ENCODE data around the gene TET2. TPM values are rescaled to one million over a fixed set of nuclear protein-coding genes. Genes with fewer than 3 reads are reported as not detected.
"Not testable (repeated sequence)": the region's sequence is repeated elsewhere in the genome, so short reads cannot be mapped to it uniquely, and the experiment has no call there.

TET2 gene
- total RNA-seq, 3 donors from 2014 or later: 29.0 to 36.3 (median 31.0) TPM

DNA sequence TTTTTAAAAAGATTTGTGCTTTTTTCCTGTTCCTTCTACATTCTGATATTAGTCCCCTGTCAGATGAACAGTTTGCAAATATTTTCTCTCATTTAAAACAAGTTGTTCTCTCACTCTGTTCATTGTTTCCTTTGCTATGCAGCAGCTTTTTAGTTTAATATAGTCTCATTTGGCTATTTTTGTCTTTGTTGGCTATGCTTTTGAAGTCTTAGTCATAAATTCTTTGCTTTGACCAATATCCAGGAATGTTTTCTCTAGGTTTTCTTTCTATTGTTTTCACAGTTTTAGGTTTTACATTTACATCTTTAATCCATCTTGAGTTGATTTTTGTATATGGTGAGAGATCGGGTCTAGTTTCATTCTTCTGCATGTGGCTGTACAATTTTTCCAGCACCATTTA, 136.8 kb downstream of the TET2 start:
- Histone ChIP-seq H3K4me1 (ENCODE audit: low read depth) (no peaks in the 10 kb centered on the region), H3K36me3 (ENCODE audit: low read depth) (no peaks in the 10 kb centered on the region), H3K4me3 (no peak overlapping the region), H3K9me3 (peaks cover 6% of the 10 kb centered on the region)
- DNase-seq: no peak
- ATAC-seq: no peak
- intact Hi-C loops (cut with DNase I, micrococcal nuclease): no loop called here
- TF ChIP-seq, protein P1, sequence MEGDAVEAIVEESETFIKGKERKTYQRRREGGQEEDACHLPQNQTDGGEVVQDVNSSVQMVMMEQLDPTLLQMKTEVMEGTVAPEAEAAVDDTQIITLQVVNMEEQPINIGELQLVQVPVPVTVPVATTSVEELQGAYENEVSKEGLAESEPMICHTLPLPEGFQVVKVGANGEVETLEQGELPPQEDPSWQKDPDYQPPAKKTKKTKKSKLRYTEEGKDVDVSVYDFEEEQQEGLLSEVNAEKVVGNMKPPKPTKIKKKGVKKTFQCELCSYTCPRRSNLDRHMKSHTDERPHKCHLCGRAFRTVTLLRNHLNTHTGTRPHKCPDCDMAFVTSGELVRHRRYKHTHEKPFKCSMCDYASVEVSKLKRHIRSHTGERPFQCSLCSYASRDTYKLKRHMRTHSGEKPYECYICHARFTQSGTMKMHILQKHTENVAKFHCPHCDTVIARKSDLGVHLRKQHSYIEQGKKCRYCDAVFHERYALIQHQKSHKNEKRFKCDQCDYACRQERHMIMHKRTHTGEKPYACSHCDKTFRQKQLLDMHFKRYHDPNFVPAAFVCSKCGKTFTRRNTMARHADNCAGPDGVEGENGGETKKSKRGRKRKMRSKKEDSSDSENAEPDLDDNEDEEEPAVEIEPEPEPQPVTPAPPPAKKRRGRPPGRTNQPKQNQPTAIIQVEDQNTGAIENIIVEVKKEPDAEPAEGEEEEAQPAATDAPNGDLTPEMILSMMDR (IDR thresholded peaks at IDR 0.05): no peak

- Histone ChIP-seq H3K4me3 (no peak overlapping the region), H3K4me1 (ENCODE audit: low read depth) (no peaks in the 10 kb centered on the region), H3K9me3 (peaks cover 6% of the 10 kb centered on the region), H3K36me3 (ENCODE audit: low read depth) (no peaks in the 10 kb centered on the region)
- DNase-seq (no peak), ATAC-seq (no peak)
- intact Hi-C loops (cut with DNase I, micrococcal nuclease): no loop called here
- TF ChIP-seq, protein P1 (IDR thresholded peaks at IDR 0.05): no peak
These were observed 141.4 kb downstream of the TET2 start for GRCh38 chr4:105288121-105288520.

DNA sequence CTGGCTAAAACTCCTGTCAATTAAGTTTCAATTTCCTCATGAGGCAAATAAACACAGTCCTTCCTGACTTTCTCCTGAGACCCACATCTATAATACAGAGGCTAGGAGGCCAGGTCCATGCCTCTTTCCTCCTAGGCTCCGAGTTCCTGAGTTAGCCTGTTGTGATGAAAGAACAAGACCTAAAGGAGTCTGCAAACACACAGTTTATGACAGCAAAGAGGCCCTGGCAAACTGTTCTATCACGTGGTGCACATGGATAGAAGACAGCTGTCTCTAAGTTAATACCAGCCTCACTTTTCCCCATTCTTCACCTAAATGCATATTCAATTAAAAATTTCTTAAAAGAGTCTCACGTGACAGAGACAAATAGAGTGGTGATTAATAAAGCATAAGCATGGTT, 145.2 kb downstream of the TET2 start:
- DNase-seq (peak in 1 of 3 donors; percentile 41), ATAC-seq (peak; percentile 68)
- peaks cover 6% of the 10 kb centered on the region for H3K9me3 ChIP-seq
- intact Hi-C loops (cut with DNase I, micrococcal nuclease): no loop called here
- H3K4me1 ChIP-seq (ENCODE audit: low read depth): no peaks in the 10 kb centered on the region
- H3K4me3 ChIP-seq: no peak overlapping the region
- TF ChIP-seq, protein P1 (IDR thresholded peaks at IDR 0.05): no peak
- H3K36me3 ChIP-seq (ENCODE audit: low read depth): no peaks in the 10 kb centered on the region

DNA sequence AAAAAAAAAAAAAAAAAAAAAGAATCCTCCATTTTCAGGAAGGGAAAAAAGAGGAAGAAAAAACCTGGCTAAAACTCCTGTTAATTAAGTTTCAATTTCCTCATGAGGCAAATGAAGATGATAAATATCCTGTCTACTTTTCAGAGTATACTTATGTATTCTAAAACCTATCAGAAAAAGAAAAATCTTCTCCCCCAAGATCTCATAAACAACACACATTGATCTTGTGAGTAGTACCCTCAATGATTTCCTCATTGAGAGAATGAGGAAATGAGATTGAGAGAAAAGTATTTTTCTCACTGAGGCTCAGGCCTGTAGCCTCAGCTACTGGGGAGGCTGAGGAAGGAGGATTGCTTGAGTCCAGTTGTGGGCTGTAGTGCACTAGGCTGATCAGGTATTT, 146.7 kb downstream of the TET2 start:
- intact Hi-C loops (cut with DNase I, micrococcal nuclease): no loop called here
- no peak for ATAC-seq
- Histone ChIP-seq H3K36me3 (ENCODE audit: low read depth) (no peaks in the 10 kb centered on the region), H3K4me1 (ENCODE audit: low read depth) (no peaks in the 10 kb centered on the region), H3K9me3 (peaks cover 2% of the 10 kb centered on the region), H3K4me3 (no peak overlapping the region)
- DNase-seq: no peak
- TF ChIP-seq, protein P1 (IDR thresholded peaks at IDR 0.05): no peak

DNA sequence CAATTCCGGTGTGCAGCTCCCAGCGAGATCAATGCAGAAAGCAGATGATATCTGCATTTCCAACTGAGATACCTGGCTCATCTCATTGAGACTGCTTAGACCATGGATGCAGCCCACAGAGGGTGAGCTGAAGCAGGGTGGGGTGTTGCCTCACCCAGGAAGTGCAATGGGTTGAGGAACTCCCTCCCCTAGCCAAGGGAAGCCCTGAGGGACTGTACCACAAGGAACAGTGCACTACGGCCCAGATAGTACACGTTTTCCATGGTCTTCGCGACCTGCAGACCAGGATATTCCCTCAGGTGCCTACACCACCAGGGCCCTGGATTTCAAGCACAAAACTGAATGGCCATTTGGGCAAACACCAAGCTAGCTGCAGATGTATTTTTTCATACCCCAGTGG, 150.0 kb downstream of the TET2 start:
- ATAC-seq: no peak
- Histone ChIP-seq H3K9me3 (no peaks in the 10 kb centered on the region), H3K36me3 (ENCODE audit: low read depth) (no peaks in the 10 kb centered on the region), H3K4me3 (no peak overlapping the region), H3K4me1 (ENCODE audit: low read depth) (no peaks in the 10 kb centered on the region)
- no peak for DNase-seq
- intact Hi-C loops (cut with DNase I, micrococcal nuclease): no loop called here
- TF ChIP-seq, protein P1 (IDR thresholded peaks at IDR 0.05): no peak

- ATAC-seq; intact Hi-C loops (cut with DNase I, micrococcal nuclease); H3K4me3 ChIP-seq: not testable (repeated sequence)
These were observed 152.4 kb downstream of the TET2 start for GRCh38 chr4:105299027-105299426.

More at GRCh38 chr4:105299027-105299426, 152.4 kb downstream of the TET2 start:
- H3K4me1 ChIP-seq (ENCODE audit: low read depth); DNase-seq; H3K36me3 ChIP-seq (ENCODE audit: low read depth); H3K9me3 ChIP-seq: not testable (repeated sequence)
